GM19193 (cell line): Measurements from ENCODE around the gene KRTAP10-11.
"Not testable (repeated sequence)": the region's sequence is repeated elsewhere in the genome, so short reads cannot be mapped to it uniquely, and the experiment has no call there.

Experiments used
- POLR2A ChIP-seq: IDR thresholded peaks from 4 replicates; pipeline ENCODE4 v1.6.1; 2011; ENCODE audit not compliant: insufficient read depth, insufficient read length; ENCODE audit errors: extremely low read depth

The KRTAP10-11 gene, protein sequence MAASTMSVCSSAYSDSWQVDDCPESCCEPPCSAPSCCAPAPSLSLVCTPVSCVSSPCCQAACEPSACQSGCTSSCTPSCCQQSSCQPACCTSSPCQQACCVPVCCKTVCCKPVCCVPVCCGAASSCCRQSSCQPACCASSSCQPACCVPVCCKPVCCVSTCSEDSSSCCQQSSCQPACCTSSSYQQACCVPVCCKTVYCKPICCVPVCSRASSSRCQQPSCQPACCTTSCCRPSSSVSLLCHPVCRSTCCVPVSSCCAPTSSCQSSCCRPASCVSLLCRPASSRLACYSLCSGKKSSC

DNA sequence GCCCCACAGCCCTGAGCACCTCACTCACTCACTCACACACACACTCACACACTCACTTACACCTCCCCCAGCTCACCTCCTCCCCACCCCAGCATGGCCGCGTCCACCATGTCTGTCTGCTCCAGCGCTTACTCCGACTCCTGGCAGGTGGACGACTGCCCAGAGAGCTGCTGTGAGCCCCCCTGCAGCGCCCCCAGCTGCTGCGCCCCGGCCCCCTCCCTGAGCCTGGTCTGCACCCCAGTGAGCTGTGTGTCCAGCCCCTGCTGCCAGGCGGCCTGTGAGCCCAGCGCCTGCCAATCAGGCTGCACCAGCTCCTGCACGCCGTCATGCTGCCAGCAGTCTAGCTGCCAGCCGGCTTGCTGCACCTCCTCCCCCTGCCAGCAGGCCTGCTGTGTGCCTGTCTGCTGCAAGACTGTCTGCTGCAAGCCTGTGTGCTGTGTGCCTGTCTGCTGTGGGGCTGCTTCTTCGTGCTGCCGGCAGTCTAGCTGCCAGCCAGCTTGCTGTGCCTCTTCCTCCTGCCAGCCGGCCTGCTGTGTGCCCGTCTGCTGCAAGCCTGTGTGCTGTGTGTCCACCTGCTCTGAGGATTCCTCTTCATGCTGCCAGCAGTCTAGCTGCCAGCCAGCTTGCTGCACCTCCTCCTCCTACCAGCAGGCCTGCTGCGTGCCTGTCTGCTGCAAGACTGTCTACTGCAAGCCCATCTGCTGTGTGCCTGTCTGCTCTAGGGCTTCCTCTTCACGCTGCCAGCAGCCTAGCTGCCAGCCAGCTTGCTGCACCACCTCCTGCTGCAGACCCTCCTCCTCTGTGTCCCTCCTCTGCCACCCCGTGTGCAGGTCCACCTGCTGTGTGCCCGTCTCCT lies at the start of gene KRTAP10-11:
Gene KRTAP10-11, plus strand, starts transcription at position 49 of the 856 bp plus-strand sequence. Its CDS starts 45 bp downstream, at position 94.
- TF ChIP-seq POLR2A: not testable (repeated sequence)

DNA sequence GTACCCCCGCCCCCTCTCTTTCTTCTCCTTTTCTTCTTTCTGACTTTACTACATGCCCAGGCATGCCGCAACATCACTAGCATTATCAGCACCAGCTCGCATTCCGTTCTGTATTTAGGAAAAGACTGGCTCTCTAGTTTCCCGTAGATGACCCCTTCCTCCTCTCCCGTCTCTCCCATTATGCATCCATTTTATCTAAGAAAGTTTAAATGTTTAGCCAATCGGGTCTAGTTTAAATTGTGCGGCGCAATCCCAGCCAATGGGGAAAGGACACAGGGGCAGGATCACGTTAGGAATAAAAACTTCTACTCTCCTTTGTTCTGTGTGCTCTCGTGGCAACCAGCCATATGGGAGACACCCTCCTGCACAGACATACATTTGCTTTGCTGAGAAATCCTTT lies 48.2 kb upstream of the KRTAP10-11 start:
- no peak for TF ChIP-seq POLR2A

DNA sequence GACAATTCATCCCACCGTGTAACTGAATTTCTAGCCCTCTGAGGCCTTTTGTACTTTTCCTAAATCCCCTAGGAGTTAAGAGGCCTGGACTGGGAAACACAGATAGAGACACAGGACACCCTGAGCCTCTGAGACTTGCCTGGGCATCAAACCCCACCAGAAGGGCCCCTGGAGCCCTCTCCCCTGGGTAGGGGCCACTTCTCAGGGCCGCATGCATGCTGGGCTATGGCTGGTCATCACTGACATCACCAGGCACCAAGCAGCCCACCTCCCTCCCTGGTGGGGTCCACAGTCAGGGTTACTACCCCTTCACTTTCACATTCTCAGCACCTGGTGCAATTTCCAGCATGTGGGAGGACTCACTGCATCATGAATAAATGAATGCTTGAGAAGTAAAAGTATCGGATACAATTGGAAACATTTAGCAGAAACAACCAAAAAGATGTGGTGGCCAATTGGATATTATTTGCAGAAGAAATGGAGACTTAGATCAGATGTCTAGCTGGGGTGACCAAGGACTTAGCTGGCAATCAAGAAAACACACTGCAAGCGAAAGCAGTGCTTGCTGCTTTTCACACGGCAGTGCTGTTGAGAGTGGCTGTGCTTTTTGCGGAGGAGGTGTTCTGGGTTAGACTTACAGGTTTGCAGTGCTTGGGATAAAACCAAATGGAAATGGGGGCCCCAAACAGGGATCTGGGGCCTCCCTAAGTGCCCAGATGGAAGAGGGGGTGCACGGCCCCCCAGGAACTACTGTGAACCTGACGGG lies 46.8 kb upstream of the KRTAP10-11 start:
- no peak for TF ChIP-seq POLR2A

DNA sequence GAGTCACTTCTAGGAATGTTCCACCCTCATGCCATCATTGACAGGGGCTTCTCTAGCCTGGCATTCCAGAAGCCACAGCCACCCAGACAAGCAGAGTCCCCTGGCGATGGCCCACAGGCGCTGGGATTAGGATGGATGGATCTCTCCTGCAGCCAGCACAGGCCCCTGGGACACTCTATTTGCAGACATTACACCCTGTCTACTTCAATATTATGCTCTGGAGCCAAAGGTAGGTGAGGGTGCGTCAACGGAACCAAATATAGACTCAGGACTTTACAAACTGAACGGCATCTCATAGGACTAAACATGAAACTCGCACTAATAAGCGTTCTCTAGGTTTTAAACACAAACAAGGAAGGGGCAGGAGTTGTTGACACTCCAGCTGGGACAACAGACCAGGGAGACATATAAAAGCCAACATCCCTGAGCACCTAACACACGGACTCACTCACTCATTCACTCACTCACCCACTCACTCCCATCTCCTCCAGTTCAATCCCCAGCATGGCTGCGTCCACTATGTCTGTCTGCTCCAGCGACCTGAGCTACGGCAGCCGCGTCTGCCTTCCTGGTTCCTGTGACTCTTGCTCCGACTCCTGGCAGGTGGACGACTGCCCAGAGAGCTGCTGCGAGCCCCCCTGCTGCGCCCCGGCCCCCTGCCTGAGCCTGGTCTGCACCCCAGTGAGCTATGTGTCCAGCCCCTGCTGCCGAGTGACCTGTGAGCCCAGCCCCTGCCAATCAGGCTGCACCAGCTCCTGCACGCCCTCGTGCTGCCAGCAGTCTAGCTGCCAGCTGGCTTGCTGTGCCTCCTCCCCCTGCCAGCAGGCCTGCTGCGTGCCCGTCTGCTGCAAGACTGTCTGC lies 45.9 kb upstream of the KRTAP10-11 start, which contains the start of gene KRTAP10-7:
Gene KRTAP10-7, plus strand, starts transcription at position 480 of the 861 bp plus-strand sequence. Its CDS starts 25 bp downstream, at position 505.
- not testable (repeated sequence) for TF ChIP-seq POLR2A

DNA sequence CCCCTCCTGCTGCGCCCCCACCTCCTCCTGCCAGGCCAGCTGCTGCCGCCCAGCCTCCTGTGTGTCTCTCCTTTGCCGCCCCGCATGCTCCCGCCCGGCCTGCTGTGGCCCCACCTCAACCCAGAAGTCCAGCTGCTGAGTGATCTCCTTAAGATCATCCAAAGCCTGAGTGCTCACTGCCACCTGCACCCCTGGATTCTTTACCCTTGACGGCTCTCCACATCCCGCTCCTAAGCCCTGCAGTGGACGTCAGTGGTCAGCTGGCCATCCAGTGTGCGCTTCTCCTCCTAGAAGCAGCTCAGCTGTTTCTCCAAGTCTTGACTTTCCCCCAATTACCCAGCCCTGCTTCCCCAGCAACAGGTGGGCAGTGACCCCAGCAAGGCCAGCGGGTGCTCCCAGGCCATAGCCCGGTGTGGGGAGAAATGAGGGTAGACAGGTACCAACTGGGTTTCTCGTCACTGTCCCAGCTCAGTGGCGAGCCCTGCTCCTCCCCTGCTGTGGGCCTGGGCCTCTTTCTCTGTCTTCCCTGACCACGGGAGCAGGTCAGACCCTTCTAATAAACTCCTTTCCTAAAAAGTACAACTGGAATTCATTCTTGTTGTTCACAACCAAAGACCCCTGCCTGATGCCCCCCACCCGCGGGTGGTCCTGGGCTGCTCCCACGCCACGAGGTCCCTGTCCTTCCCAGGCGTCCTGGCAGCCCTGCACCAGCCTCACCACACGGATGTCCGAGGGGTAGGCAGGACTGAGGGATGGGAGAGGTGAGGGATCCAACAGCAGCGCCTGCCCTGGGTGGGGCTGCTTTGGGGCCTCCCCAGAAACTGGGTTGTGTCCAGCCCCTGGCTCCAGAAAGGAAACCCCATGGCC lies 44.4 kb upstream of the KRTAP10-11 start:
- no peak for TF ChIP-seq POLR2A

DNA sequence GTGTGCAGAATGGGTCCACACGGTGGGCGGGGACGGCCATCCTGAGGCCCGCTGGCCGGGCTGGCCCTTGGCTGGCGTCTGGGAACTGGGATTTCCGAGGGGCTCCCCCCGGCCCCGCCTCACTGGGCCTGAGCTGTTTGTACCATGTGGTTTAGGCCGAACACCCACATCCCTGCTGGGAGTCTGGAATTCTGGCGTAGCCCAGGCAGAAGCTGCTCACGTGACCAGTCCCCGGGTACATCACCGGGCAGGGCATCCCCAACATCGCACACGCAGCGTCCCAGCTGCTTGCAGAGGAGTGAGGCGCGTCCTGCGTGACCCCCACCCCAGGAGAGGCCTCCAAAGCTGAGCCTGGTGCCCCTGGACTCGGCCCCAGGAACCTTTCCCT lies 43.8 kb upstream of the KRTAP10-11 start:
- TF ChIP-seq POLR2A: no peak

- no peak for TF ChIP-seq POLR2A
Observed at GRCh38 chr21:44603109-44603875, 42.9 kb upstream of the KRTAP10-11 start.

DNA sequence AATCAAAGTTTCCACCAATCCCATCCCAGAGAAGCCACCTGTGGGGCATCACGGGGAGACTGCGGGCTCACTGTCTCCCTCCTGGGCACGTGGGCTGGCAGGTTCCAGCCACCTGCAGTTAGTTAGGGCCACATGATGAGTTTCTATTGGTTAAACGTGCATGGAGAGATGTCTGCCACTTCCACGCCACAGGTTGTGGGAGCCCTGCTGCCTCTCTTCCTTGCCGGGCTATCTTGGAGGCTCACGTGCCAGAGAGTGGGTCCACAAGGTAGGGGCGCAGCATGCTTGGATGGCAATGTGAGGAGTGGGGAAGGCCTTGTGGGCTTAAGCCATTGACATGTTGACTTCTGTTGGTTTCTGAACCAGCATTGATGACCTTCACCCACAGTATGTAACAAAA lies 42.3 kb upstream of the KRTAP10-11 start:
- TF ChIP-seq POLR2A: no peak

DNA sequence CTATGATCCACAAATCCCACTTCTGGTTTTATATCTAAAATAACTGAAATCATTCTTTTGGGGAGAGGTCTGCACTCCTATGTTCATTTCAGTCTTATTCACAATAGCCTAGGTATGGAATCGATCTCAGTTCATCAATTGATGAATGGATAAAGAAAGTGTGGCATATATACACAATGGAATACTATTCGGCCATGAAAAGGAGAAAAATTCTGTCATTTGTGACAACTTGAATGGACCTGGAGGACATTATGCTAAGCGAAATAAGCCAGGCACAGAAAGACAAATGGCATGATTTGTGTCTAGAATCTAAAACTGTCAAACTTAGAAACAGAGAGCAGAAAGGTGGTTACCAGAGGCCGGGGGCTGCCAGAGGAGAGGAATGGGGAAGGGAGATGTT lies 39.7 kb upstream of the KRTAP10-11 start:
- TF ChIP-seq POLR2A: no peak

DNA sequence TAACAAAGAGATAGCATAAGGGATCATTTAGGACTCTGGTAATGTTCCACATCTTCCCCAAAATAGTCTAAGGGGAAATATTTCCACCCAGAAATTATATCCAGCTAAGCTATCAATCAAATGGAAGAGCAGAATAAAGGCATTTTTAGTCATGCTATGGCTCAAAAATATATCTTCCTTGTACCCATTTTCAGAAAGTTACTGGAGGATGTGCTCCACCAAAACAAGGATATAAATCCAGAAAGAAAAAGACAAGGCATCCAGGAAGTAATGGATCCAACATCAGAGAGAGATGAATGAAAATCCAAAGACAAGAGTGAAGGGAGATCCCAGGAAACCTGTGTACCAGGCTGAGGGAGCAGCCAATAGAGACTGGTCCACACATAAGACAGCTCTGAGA lies 37.0 kb upstream of the KRTAP10-11 start:
- TF ChIP-seq POLR2A: no peak

- no peak for TF ChIP-seq POLR2A
Observed at GRCh38 chr21:44611551-44611950, 34.7 kb upstream of the KRTAP10-11 start.

- TF ChIP-seq POLR2A: no peak
Observed at GRCh38 chr21:44612029-44612486, 34.2 kb upstream of the KRTAP10-11 start, which contains the start of gene KRTAP10-8. TSS of gene KRTAP10-8 (plus strand) at chr21:44612079. CDS start at chr21:44612101, 22 bp downstream.
